Mesendoderm (in vitro differentiated cells): ENCODE results near the gene HOXD1. TPM values are rescaled to one million over a fixed set of nuclear protein-coding genes. Genes with fewer than 3 reads are reported as not detected.
A peak's percentile ranks its signal among the peaks of the same experiment; 100 is the strongest.

Source experiments
- DNase-seq: peaks from one replicate; pipeline ENCODE4 v3.0.0; 2013
- H2AK5ac ChIP-seq: 2 replicates; pipeline ENCODE4 v1.6.1; 2013; ENCODE audit warnings: low read length, inconsistent platforms
- H2BK120ac ChIP-seq: 2 replicates; pipeline ENCODE4 v1.6.1; 2013; ENCODE audit warnings: low read depth, mild to moderate bottlenecking, low read length, moderate library complexity, mixed read lengths
- H2BK15ac ChIP-seq: replicated peaks from 2 replicates; pipeline ENCODE4 v1.6.1; 2013; ENCODE audit warnings: low read depth, mild to moderate bottlenecking, moderate library complexity
- H2BK5ac ChIP-seq: 2 replicates; pipeline ENCODE4 v1.6.1; 2013; ENCODE audit warnings: low read length, inconsistent platforms
- H3K18ac ChIP-seq: 2 replicates; pipeline ENCODE4 v1.6.1; 2013; ENCODE audit warnings: mild to moderate bottlenecking, low read length, mixed read lengths
- H3K23ac ChIP-seq: one replicate; pipeline ENCODE4 v1.6.1; 2013; ENCODE audit warnings: low read length
- H3K27ac ChIP-seq: 2 replicates; pipeline ENCODE4 v1.5.1; 2013; ENCODE audit warnings: low read depth, mild to moderate bottlenecking, inconsistent platforms, low read length, moderate library complexity
- H3K27me3 ChIP-seq: 2 replicates; pipeline ENCODE4 v1.6.1; 2013; ENCODE audit warnings: low read length, control low read depth, mild to moderate bottlenecking, inconsistent platforms; ENCODE audit not compliant: insufficient read depth, poor library complexity
- H3K36me3 ChIP-seq: 2 replicates; pipeline ENCODE4 v1.6.1; 2013; ENCODE audit warnings: low read length, inconsistent platforms; ENCODE audit not compliant: control insufficient read depth, insufficient read depth
- H3K4ac ChIP-seq: one replicate; pipeline ENCODE4 v1.6.1; 2013; ENCODE audit warnings: low read depth, mild to moderate bottlenecking, low read length, moderate library complexity
- H3K4me1 ChIP-seq: 2 replicates; pipeline ENCODE4 v1.6.1; 2013; ENCODE audit warnings: low read depth, low read length, inconsistent platforms; ENCODE audit not compliant: control insufficient read depth
- H3K4me2 ChIP-seq: 2 replicates; pipeline ENCODE4 v1.6.1; 2013; ENCODE audit warnings: low read length
- H3K4me3 ChIP-seq: 2 replicates; pipeline ENCODE4 v1.5.1; 2013; ENCODE audit warnings: mild to moderate bottlenecking, low read length
- H3K56ac ChIP-seq: one replicate; pipeline ENCODE4 v1.6.1; 2013; ENCODE audit warnings: low read length
- H3K79me1 ChIP-seq: 2 replicates; pipeline ENCODE4 v1.6.1; 2013; ENCODE audit warnings: low read length, inconsistent platforms
- H3K79me2 ChIP-seq: 2 replicates; pipeline ENCODE4 v1.6.1; 2013; ENCODE audit warnings: mild to moderate bottlenecking, low read length; ENCODE audit not compliant: control insufficient read depth, insufficient read depth
- H3K9ac ChIP-seq: 2 replicates; pipeline ENCODE4 v1.6.1; 2013; ENCODE audit warnings: low read length, inconsistent platforms
- H4K5ac ChIP-seq: one replicate; pipeline ENCODE4 v1.6.1; 2013; ENCODE audit warnings: low read length
- H4K8ac ChIP-seq: one replicate; pipeline ENCODE4 v1.6.1; 2013; ENCODE audit warnings: low read depth, mild to moderate bottlenecking, control low read depth, low read length, moderate library complexity
- WGBS: extraction: QIAGEN DNeasy Blood & Tissue Kit; methylation state at CpG from one replicate; pipeline ENCODE4 v1.1.7; 2013; ENCODE audit warnings: low lambda C conversion rate, missing lambda C conversion rate; ENCODE audit not compliant: insufficient coverage; ENCODE audit errors: extremely low coverage; 5-methylcytosine and 5-hydroxymethylcytosine counted together
- polyA plus RNA-seq, 2 experiments: library from polyadenylated mRNA; stranded (reverse); fragments of 200-250 nt; gene quantifications; one replicate each; pipeline ENCODE4 v1.2.3, GENCODE V29; 2013

The HOXD1 gene
- polyA plus RNA-seq (2013, experiment 1 of 2), result 0.27 TPM
- 0.29 TPM for polyA plus RNA-seq (2013, experiment 2 of 2)

DNA sequence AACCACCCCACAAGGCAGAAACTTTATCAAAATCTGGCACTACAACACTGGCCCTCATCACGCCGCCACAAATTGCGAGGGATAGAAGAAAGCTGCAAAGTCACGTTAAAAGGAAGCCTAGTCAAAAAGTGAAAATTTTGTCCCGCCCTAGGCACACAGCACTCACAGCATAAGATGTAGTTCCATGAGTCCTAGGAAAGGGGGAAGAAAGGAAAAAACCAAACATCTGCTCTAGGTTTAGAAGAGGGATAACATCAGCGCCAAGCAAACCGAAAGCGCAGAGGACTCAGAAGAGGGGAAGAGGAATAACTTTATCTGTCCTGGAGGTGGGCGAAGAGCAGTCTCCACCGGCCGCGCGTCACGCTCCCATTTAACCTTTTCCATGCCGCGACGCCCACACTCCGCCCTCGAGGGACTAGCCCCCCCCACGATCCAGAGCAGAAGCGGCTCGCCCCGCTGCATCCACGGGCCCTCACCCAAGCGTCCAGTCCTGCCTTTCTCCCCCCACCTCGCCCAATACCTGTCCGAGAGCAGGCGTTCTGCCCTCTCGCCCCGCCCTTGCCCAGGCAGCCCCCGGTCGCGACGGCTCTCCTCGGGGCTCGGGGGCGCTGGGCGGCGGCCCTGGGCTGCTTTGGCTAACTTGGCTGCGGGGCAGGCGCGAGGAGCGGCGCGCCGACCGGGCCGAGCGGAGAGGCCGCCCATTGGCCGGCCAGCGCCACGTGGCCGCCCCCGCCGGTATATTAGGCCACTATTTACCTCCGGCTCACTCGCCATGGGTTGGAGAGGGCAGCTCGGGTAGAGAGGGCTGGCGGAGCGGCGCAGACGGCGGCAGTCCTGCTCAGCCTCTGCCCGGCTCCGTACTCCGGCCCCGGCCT is at the start of gene HOXD1:
HOXD1 (plus strand) TSS at position 770 of the 875 bp plus-strand sequence. CDS start 134 bp downstream, outside the sequence.
- no peak within 1 kb of the TSS for H3K27ac ChIP-seq
- H3K27me3 ChIP-seq, result peaks cover 29% of the 10 kb centered on the region
- H3K79me2 ChIP-seq, result no peaks in the 10 kb centered on the region
- H3K56ac ChIP-seq, result peak within 1 kb of the TSS; percentile 68
- H3K4me3 ChIP-seq, result peak within 1 kb of the TSS; percentile 14
- H3K4me1 ChIP-seq, result peaks cover 9% of the 10 kb centered on the region
- WGBS, result no CpG with 5 or more reads among the region's 68 CpGs
- H3K4me2 ChIP-seq, result peak within 1 kb of the TSS; percentile 61
- no peaks in the 10 kb centered on the region for H3K36me3 ChIP-seq
- no peak within 1 kb of the TSS for H3K4ac ChIP-seq
- H4K5ac ChIP-seq, result no peak within 1 kb of the TSS
- H2BK5ac ChIP-seq, result no peak within 1 kb of the TSS
- no peaks in the 10 kb centered on the region for H3K79me1 ChIP-seq
- H3K9ac ChIP-seq, result peak within 1 kb of the TSS; percentile 40
- no peak within 1 kb of the TSS for H2BK15ac ChIP-seq
- H2BK120ac ChIP-seq, result no peak within 1 kb of the TSS
- no peak within 1 kb of the TSS for H4K8ac ChIP-seq
- peak; percentile 68 for DNase-seq
- no peak within 1 kb of the TSS for H2AK5ac ChIP-seq
- H3K18ac ChIP-seq, result no peak within 1 kb of the TSS
- peak within 1 kb of the TSS; percentile 18 for H3K23ac ChIP-seq

DNA sequence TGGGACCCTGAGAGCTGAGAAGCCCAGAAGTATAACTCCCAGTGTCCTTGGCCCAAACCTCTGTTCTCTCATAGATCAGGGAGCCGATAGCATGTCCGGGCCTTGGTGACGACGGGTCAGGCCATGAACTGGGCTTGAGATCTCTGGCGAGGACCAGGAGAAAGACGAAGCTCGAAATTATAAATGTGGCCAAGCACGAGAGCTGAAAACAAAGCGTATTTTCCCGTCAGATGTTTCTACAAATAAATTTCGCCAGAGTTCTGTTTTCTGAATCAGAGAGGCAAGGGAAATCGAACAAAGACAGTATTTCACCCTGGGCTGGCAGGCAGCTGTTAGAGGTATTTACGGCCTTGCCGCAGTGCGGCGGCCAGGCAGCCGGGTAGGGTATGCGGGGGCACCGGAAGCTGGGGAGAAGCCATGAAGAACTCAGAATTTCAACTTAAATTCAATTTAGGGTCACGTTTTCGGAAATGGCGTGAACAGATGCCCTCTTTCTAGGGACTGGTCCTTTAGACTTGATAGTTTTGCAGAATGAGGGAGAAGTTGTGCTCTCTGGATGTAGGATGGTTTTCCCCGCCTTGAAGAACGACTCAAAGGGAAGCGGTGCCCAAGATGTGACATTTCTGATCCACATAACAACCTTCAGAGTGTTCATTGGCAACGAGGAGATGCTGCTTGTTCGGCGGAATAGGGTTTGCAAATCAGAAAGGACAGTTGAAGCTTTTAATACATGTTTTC is 49.4 kb upstream of the HOXD1 start:
- no peak overlapping the region for H2BK5ac ChIP-seq
- no peaks in the 10 kb centered on the region for H3K79me1 ChIP-seq
- no peak overlapping the region for H2BK120ac ChIP-seq
- no peaks in the 10 kb centered on the region for H3K36me3 ChIP-seq
- no peaks in the 10 kb centered on the region for H3K79me2 ChIP-seq
- no peak overlapping the region for H3K9ac ChIP-seq
- no peak overlapping the region for H2AK5ac ChIP-seq
- H4K5ac ChIP-seq, result no peak overlapping the region
- H3K4ac ChIP-seq, result no peak overlapping the region
- no peak for DNase-seq
- no peak overlapping the region for H3K56ac ChIP-seq
- H3K27ac ChIP-seq, result no peak overlapping the region
- no peak overlapping the region for H2BK15ac ChIP-seq
- H3K23ac ChIP-seq, result no peak overlapping the region
- H3K18ac ChIP-seq, result no peak overlapping the region
- peaks cover 82% of the 10 kb centered on the region for H3K27me3 ChIP-seq
- H3K4me1 ChIP-seq, result no peaks in the 10 kb centered on the region
- H3K4me2 ChIP-seq, result no peak overlapping the region
- H3K4me3 ChIP-seq, result no peak overlapping the region
- no peak overlapping the region for H4K8ac ChIP-seq
- no CpG with 5 or more reads among the region's 28 CpGs for WGBS

DNA sequence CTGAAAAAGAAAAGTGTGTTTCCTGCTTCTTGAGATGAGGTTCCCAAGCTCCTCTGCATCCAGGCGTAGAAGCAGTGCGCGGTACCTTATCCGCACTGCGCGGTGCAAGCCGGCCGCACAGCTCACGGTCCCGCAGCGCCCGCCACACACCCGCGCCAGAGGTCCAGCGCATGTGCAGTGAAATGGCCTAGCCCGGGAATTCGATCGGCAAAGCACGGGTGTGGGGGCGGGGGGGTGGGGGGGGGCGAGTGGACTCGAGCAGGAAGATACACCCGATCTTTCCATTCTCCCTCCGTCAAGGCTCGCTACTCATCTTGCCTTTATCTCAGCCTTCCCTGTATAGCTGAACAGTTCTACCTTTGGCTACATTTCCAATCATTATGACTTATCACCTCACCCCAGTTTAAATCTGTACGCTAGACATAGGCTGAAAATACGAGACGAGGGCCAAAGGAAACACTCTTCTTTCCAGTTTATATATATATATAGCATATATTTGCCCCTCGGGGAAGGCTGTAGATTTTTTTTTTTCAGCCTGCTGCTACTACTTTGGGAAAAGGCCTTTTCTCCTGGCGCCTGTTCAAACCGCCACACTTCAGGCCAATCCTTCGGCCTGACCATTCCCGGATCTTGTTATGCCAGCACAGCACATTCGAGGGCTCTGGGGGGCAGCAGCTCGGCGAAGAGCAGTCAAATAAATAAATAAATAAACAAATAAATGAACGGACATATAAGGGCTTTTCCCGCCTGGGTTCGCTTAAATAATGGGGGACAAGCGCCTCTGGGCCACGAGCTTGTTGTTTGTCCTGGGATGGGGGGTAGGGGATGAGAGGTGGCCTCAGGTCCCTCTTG is 48.6 kb upstream of the HOXD1 start:
- Histone ChIP-seq H3K79me2 (no peaks in the 10 kb centered on the region), H3K36me3 (no peaks in the 10 kb centered on the region), H3K4me2 (no peak overlapping the region), H3K23ac (no peak overlapping the region), H4K8ac (no peak overlapping the region), H3K4me3 (no peak overlapping the region), H3K9ac (no peak overlapping the region), H3K27ac (no peak overlapping the region), H2BK120ac (no peak overlapping the region), H3K56ac (no peak overlapping the region), H2BK15ac (no peak overlapping the region), H2BK5ac (no peak overlapping the region), H3K4me1 (no peaks in the 10 kb centered on the region), H3K18ac (no peak overlapping the region), H2AK5ac (no peak overlapping the region), H3K79me1 (no peaks in the 10 kb centered on the region), H3K4ac (no peak overlapping the region), H4K5ac (no peak overlapping the region), H3K27me3 (peaks cover 78% of the 10 kb centered on the region)
- DNase-seq, result no peak
- WGBS, result no CpG with 5 or more reads among the region's 41 CpGs

DNA sequence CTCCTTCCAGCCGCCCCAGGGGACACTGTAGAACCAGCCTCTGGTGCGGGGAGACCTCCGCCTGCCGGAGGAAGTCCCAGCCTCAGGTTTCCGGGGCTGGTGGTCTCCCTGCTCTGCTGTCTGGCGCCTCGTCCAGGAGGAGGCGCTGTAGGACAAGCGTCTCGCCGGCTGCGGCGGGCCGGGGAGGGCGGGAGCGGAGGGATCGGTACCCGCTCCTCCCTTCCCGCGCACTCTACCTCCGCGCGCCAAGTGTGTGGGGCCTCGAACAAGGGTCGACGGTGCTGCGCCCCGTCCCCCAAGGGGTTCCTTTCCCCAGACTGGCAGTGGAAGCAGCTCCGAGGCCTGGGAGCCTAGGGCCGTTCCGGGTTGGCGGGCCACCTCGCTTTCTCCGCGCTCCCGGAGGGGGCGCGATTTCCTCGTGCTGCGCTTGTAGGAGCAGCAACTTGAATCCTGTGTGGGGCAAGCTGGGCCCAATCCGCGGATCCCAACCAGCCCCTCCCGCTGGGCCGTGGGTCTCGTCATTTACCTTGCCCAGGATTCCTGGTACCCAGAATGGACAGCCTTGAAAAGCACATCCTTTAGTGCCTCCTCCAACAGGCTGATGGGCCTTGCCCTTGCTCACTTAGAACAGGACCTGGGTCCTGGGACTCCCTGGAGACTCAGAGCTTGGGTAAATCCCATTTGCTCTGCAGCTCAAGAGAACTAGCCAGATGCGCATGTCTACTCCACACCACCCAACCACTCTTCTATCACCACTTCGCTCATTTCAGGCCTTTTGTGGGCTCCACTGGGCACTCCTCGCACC is 47.8 kb upstream of the HOXD1 start:
- H4K5ac ChIP-seq, result no peak overlapping the region
- peak overlapping the region; percentile 80 for H3K9ac ChIP-seq
- no peaks in the 10 kb centered on the region for H3K79me1 ChIP-seq
- H3K18ac ChIP-seq, result no peak overlapping the region
- no peak overlapping the region for H2BK15ac ChIP-seq
- no peak overlapping the region for H3K23ac ChIP-seq
- no peaks in the 10 kb centered on the region for H3K36me3 ChIP-seq
- no peak overlapping the region for H3K27ac ChIP-seq
- no peaks in the 10 kb centered on the region for H3K79me2 ChIP-seq
- peaks cover 77% of the 10 kb centered on the region for H3K27me3 ChIP-seq
- no peak overlapping the region for H2BK120ac ChIP-seq
- no peak overlapping the region for H4K8ac ChIP-seq
- no peak overlapping the region for H3K4ac ChIP-seq
- H3K56ac ChIP-seq, result peak overlapping the region; percentile 95
- H2AK5ac ChIP-seq, result no peak overlapping the region
- no peaks in the 10 kb centered on the region for H3K4me1 ChIP-seq
- H3K4me3 ChIP-seq, result peak overlapping the region; percentile 41
- H2BK5ac ChIP-seq, result no peak overlapping the region
- peak overlapping the region; percentile 85 for H3K4me2 ChIP-seq
- no CpG with 5 or more reads among the region's 48 CpGs for WGBS
- peak; percentile 86 for DNase-seq

DNA sequence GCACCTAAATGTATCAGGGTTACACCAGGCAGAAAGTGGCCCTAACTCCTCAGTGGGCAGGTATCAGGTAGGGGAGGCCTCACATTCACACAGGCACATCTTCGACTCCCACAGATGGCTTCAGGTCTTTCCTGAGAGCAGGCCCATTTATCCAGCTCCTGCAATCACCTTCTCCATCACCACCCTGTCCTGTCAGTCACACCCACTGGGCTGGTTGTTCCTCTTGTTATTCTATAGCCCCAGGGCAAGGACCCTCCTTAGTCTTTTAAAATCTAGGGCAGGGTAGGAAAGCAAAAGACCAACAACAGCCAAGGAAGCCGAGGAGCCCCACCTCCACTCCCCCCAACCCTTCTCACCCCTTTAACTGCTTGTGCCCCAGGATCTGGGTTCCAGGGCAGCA is 46.2 kb upstream of the HOXD1 start:
- Histone ChIP-seq H2BK5ac (no peak overlapping the region), H3K79me2 (no peaks in the 10 kb centered on the region), H3K9ac (no peak overlapping the region), H3K23ac (no peak overlapping the region), H3K18ac (no peak overlapping the region), H3K79me1 (no peaks in the 10 kb centered on the region), H3K4me2 (no peak overlapping the region), H3K27me3 (peaks cover 78% of the 10 kb centered on the region), H3K4me1 (no peaks in the 10 kb centered on the region), H2AK5ac (no peak overlapping the region), H3K36me3 (no peaks in the 10 kb centered on the region), H3K27ac (no peak overlapping the region), H3K4me3 (no peak overlapping the region), H3K56ac (no peak overlapping the region), H2BK120ac (no peak overlapping the region), H3K4ac (no peak overlapping the region), H2BK15ac (no peak overlapping the region), H4K5ac (no peak overlapping the region), H4K8ac (no peak overlapping the region)
- WGBS, result no CpG with 5 or more reads among the region's 2 CpGs
- DNase-seq, result no peak
